Endothelial cell of umbilical vein (primary cell): ENCODE results near the gene DNAJC24. TPM values are rescaled to one million over a fixed set of nuclear protein-coding genes. Genes with fewer than 3 reads are reported as not detected.

Experiments
- BruUV-seq: library from RNA; stranded (reverse); fragments of 400-500 nt; replicated peaks from 2 replicates; lab custom pipeline; 2021; lab: Mats Ljungman, UMichigan
- CTCF ChIA-PET: fragments of 300-600, 350-600 bp; sonication (Branson Sonifier 250); formaldehyde crosslinking; loops from one replicate; lab custom pipeline; 2021; ENCODE audit warnings: antibody characterized with exemption, inconsistent platforms; lab: Charles Lee
- POLR2A ChIA-PET: fragments of 300-600, 350-600 bp; sonication (Branson Sonifier 250); formaldehyde crosslinking; loops from one replicate; lab custom pipeline; 2021; ENCODE audit warnings: antibody characterized with exemption, inconsistent platforms; lab: Charles Lee
- DNase-seq: peaks from one replicate; pipeline ENCODE4 v3.0.0-alpha.2; 2011; ENCODE audit warnings: low read depth, low spot score
- FAIRE-seq: peaks from 2 replicates; lab custom pipeline; 2011; peaks lifted over from hg19 to GRCh38; lab: Jason Lieb, UNC
- H2AFZ ChIP-seq: 2 replicates; pipeline ENCODE4 v1.6.0; 2012; ENCODE audit warnings: low read depth, low read length, control low read depth, inconsistent platforms
- H3K27ac ChIP-seq: 2 replicates; pipeline ENCODE4 v1.5.1; 2011; ENCODE audit warnings: low read depth, mild to moderate bottlenecking, control low read depth, low read length, moderate library complexity; ENCODE audit not compliant: insufficient read depth
- H3K27me3 ChIP-seq, 2 experiments: 2 replicates each; pipeline versions ENCODE4 v1.6.0 to v1.6.1; 2011; ENCODE audit warnings: low read length in 2 of 2, mixed read lengths in 1 of 2; ENCODE audit not compliant: control insufficient read depth in 2 of 2, insufficient read depth in 2 of 2
- H3K36me3 ChIP-seq, 2 experiments: 2 replicates in 1 of 2; 3 replicates in 1 of 2; pipeline ENCODE4 v1.5.1; 2011; ENCODE audit warnings: low read length in 2 of 2, mild to moderate bottlenecking in 1 of 2, moderate library complexity in 1 of 2; ENCODE audit not compliant: control insufficient read depth in 2 of 2, insufficient read depth in 2 of 2; ENCODE audit errors: extremely low read depth in 1 of 2
- H3K4me1 ChIP-seq: 3 replicates; pipeline ENCODE4 v1.5.1; 2011; ENCODE audit warnings: mild to moderate bottlenecking, low read length; ENCODE audit not compliant: control insufficient read depth, insufficient read depth; ENCODE audit errors: extremely low read depth
- H3K4me2 ChIP-seq: 2 replicates; pipeline ENCODE4 v1.6.1; 2011; ENCODE audit warnings: low read length, control low read depth, mixed read lengths; ENCODE audit not compliant: insufficient read depth
- H3K4me3 ChIP-seq, 3 experiments: fragments of 200-600 bp in 1 of 3; sonication (generic), shearing (Covaris generic) in 1 of 3; replicated peaks in 1 of 3; 2 replicates each; pipeline ENCODE4 v1.5.1; 2011 to 2016; ENCODE audit warnings: control low read depth in 3 of 3, low read length in 3 of 3, mild to moderate bottlenecking in 2 of 3, inconsistent platforms in 1 of 3, low read depth in 1 of 3, moderate library complexity in 1 of 3; ENCODE audit not compliant: insufficient read depth in 1 of 3
- H3K79me2 ChIP-seq: 2 replicates; pipeline ENCODE4 v1.6.0; 2012; ENCODE audit warnings: low read length, inconsistent platforms; ENCODE audit not compliant: control insufficient read depth, insufficient read depth
- H3K9ac ChIP-seq: replicated peaks from 2 replicates; pipeline ENCODE3; 2011; ENCODE audit warnings: low read length, control low read depth; ENCODE audit not compliant: insufficient read depth; ENCODE audit errors: extremely low read depth
- H3K9me1 ChIP-seq: replicated peaks from 3 replicates; pipeline ENCODE4 v1.6.0; 2011; ENCODE audit warnings: mild to moderate bottlenecking, low read length; ENCODE audit not compliant: control insufficient read depth, insufficient read depth; ENCODE audit errors: extremely low read depth
- H3K9me3 ChIP-seq: replicated peaks from 2 replicates; pipeline ENCODE4 v1.5.1; 2012; ENCODE audit warnings: low read length, inconsistent platforms; ENCODE audit not compliant: control insufficient read depth, insufficient read depth
- H4K20me1 ChIP-seq: replicated peaks from 2 replicates; pipeline ENCODE3; 2011; ENCODE audit warnings: mild to moderate bottlenecking, low read length; ENCODE audit not compliant: control insufficient read depth, insufficient read depth; ENCODE audit errors: extremely low read depth
- CTCF ChIP-seq, 2 donors: IDR thresholded peaks; 1 replicate in 1 of 2; 2 replicates in 1 of 2; pipeline ENCODE4 v1.5.1; 2011; ENCODE audit warnings: low read length in 2 of 2, mild to moderate bottlenecking in 2 of 2, moderate library complexity in 2 of 2, control low read depth in 1 of 2, inconsistent platforms in 1 of 2, low read depth in 1 of 2; ENCODE audit not compliant: insufficient read depth in 1 of 2; ENCODE audit errors: extremely low read depth in 1 of 2
- EZH2 ChIP-seq: IDR thresholded peaks from 2 replicates; pipeline ENCODE4 v1.6.1; 2012; ENCODE audit warnings: borderline replicate concordance, low read depth, mild to moderate bottlenecking, moderate library complexity, low read length, inconsistent platforms; ENCODE audit not compliant: severe bottlenecking
- FOS ChIP-seq: IDR thresholded peaks from 2 replicates; pipeline ENCODE4 v1.6.1; 2011; ENCODE audit warnings: mild to moderate bottlenecking, low read length, moderate library complexity, borderline replicate concordance; ENCODE audit not compliant: insufficient read depth
- GATA2 ChIP-seq: IDR thresholded peaks from 2 replicates; pipeline ENCODE4 v1.7.0; 2011; ENCODE audit warnings: low read depth, mild to moderate bottlenecking, moderate library complexity, mixed read lengths, low read length; ENCODE audit not compliant: insufficient read length, insufficient read depth
- JUN ChIP-seq: IDR thresholded peaks from 2 replicates; pipeline ENCODE4 v1.6.1; 2011; ENCODE audit warnings: borderline replicate concordance, low read depth; ENCODE audit not compliant: insufficient read length, insufficient read depth
- MAX ChIP-seq: IDR thresholded peaks from 2 replicates; pipeline ENCODE4 v1.6.1; 2011; ENCODE audit not compliant: insufficient read depth, insufficient read length
- MYC ChIP-seq: IDR thresholded peaks from one replicate; pipeline ENCODE4 v1.6.1; 2011; ENCODE audit warnings: mild to moderate bottlenecking, low read depth, low read length
- POLR2A ChIP-seq: IDR thresholded peaks from 2 replicates; pipeline ENCODE4 v1.6.1; 2012; ENCODE audit warnings: low read depth, mild to moderate bottlenecking, control low read depth, low read length
- POLR2AphosphoS5 ChIP-seq: IDR thresholded peaks from 2 replicates; pipeline ENCODE4 v1.6.1; 2012; ENCODE audit warnings: low read depth, mild to moderate bottlenecking, control low read depth, low read length, moderate library complexity; ENCODE audit not compliant: insufficient read depth
- dilution Hi-C: fragments of 300-500 bp; cut with MboI; formaldehyde crosslinking; loops from one replicate; pipeline ENCODE4 v1.15.0; 2019; ENCODE audit warnings: low sequenced_read_pairs; ENCODE audit not compliant: extremely low pct_ligation_motif_present
- intact Hi-C: fragments of 100-400 bp; cut with micrococcal nuclease; formaldehyde crosslinking; loops from one replicate; pipeline ENCODE4 v1.10.0; 2022
- polyA plus RNA-seq, 4 experiments: library from polyadenylated mRNA; depleted of rRNA in 3 of 4; stranded (reverse) in 3 of 4; unstranded in 1 of 4; fragments of >200 nt; gene quantifications; 2 replicates each; pipeline versions ENCODE4 v1.2.1 to v1.2.3, GENCODE V29; 2011 to 2012; ENCODE audit warnings: missing spikeins in 1 of 4
- total RNA-seq: library from RNA; stranded (reverse); gene quantifications from 2 replicates; pipeline ENCODE4 v1.2.3, GENCODE V29; 2021

Gene DNAJC24
- total and polyA plus RNA-seq, 2 donors (not counting 3 experiments of a cell fraction or from before 2014, with no cell fraction given): 7.2 to 16.8 TPM

GRCh38 chr11:31437742-31438435 is 68.2 kb downstream of the DNAJC24 start:
- H3K36me3 ChIP-seq: no peaks in the 10 kb centered on the region
- no peak overlapping the region for H3K9ac ChIP-seq
- no peak overlapping the region for H2AFZ ChIP-seq
- H3K4me1 ChIP-seq: peaks cover 2% of the 10 kb centered on the region
- H3K4me3 ChIP-seq: no peak overlapping the region
- H3K9me1 ChIP-seq: no peaks in the 10 kb centered on the region
- H4K20me1 ChIP-seq: no peaks in the 10 kb centered on the region
- ChIA-PET POLR2A (no interaction called here), CTCF (no interaction called here)
- no peaks in the 10 kb centered on the region for H3K79me2 ChIP-seq
- no TSS peak for BruUV-seq
- DNase-seq: no peak
- no peak for TF ChIP-seq FOS
- TF ChIP-seq MAX: no peak
- no peak for TF ChIP-seq GATA2
- no peak for TF ChIP-seq POLR2AphosphoS5
- no peak for TF ChIP-seq CTCF (IDR thresholded peaks at IDR 0.05; ENCODE audit: extremely low read depth in 1 of 2, insufficient read depth in 1 of 2, low read depth in 1 of 2, low read length in 2 of 2)
- no peak for TF ChIP-seq JUN
- TF ChIP-seq MYC: no peak
- no peak for TF ChIP-seq EZH2
- no peak for TF ChIP-seq POLR2A
- H3K27ac ChIP-seq: no peak overlapping the region
- H3K9me3 ChIP-seq: no peaks in the 10 kb centered on the region
- dilution Hi-C loops: no loop called here
- no peak overlapping the region for H3K4me2 ChIP-seq
- FAIRE-seq: no peak
- intact Hi-C loops: no loop called here
- H3K27me3 ChIP-seq: no peaks in the 10 kb centered on the region
